ENCODE measurements around the gene HIGD1A. TPM values are rescaled to one million over a fixed set of nuclear protein-coding genes. Genes with fewer than 3 reads are reported as not detected.
A peak's percentile ranks its signal among the peaks of the same experiment; 100 is the strongest.

The HIGD1A gene
- total and polyA plus RNA-seq, 9 of the 15 experiments (the other 6 are each of a cell fraction or from before 2014, with no cell fraction given), result 165 to 1,185 (median 333) TPM

DNA sequence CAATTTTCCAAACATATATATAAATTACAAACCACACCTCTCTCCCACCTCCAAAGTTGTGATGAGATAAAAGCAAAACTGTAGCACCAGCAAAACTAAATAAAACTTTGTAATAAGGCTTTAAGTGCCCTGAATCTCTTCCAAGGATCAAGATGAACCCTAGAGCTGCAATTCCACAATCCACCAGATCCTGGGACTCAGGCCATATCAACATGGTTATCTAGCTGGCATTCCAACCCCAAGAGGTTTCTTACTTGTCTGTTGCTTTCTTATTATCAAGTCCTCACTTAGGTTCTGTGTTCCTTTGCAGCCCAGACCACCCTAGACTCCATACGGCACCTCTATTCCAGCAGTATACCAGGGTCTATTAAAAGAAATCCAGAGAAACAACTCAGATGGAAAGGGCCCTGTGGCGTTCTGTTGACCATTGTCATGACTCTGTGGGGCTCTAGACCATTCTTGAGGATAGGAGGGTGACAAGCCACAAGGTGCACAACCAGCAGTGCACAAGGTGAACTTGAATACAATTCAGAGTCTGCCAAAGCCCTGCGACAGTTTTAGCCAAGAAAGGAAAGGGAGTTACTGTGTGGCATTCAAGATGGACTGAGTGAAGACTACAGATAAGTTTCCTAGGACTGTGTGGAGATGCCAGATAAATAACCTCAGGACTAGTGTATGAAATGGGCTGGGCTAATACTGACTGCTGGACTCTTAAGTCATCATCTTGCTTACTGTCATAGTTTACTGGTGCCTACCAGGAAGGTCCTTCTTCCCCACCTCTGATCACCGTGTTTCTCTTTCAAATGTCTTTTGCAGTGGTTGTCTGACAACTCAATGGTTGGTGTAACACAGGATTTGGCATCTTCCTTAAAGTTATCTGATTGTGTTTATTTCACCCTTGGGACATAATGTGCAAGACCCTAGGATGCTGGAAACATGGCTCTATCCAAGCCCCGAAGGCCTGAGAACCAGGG lies 32.1 kb upstream of the HIGD1A start (continued):
- TF ChIP-seq, protein P1, sequence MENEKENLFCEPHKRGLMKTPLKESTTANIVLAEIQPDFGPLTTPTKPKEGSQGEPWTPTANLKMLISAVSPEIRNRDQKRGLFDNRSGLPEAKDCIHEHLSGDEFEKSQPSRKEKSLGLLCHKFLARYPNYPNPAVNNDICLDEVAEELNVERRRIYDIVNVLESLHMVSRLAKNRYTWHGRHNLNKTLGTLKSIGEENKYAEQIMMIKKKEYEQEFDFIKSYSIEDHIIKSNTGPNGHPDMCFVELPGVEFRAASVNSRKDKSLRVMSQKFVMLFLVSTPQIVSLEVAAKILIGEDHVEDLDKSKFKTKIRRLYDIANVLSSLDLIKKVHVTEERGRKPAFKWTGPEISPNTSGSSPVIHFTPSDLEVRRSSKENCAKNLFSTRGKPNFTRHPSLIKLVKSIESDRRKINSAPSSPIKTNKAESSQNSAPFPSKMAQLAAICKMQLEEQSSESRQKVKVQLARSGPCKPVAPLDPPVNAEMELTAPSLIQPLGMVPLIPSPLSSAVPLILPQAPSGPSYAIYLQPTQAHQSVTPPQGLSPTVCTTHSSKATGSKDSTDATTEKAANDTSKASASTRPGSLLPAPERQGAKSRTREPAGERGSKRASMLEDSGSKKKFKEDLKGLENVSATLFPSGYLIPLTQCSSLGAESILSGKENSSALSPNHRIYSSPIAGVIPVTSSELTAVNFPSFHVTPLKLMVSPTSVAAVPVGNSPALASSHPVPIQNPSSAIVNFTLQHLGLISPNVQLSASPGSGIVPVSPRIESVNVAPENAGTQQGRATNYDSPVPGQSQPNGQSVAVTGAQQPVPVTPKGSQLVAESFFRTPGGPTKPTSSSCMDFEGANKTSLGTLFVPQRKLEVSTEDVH (IDR thresholded peaks at IDR 0.05; ENCODE audit: low read depth, partially characterized antibody), result no peak
- TF ChIP-seq, protein P2, sequence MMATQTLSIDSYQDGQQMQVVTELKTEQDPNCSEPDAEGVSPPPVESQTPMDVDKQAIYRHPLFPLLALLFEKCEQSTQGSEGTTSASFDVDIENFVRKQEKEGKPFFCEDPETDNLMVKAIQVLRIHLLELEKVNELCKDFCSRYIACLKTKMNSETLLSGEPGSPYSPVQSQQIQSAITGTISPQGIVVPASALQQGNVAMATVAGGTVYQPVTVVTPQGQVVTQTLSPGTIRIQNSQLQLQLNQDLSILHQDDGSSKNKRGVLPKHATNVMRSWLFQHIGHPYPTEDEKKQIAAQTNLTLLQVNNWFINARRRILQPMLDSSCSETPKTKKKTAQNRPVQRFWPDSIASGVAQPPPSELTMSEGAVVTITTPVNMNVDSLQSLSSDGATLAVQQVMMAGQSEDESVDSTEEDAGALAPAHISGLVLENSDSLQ (IDR thresholded peaks at IDR 0.05), result peak; percentile 56; the same call in 1 of the 2 replicates
- peak; percentile 84 for TF ChIP-seq ZEB2 (IDR thresholded peaks at IDR 0.05)
- TF ChIP-seq FOXM1 (IDR thresholded peaks at IDR 0.05; ENCODE audit: low read depth), result peak; percentile 92
- no peak for TF ChIP-seq FOXM1 (CRISPR knock-in tag; IDR thresholded peaks at IDR 0.05; ENCODE audit: low read depth)
- TF ChIP-seq SMAD4 (CRISPR knock-in tag; conservative IDR thresholded peaks at IDR 0.05), result peak; percentile 90
- TF ChIP-seq, protein P3, sequence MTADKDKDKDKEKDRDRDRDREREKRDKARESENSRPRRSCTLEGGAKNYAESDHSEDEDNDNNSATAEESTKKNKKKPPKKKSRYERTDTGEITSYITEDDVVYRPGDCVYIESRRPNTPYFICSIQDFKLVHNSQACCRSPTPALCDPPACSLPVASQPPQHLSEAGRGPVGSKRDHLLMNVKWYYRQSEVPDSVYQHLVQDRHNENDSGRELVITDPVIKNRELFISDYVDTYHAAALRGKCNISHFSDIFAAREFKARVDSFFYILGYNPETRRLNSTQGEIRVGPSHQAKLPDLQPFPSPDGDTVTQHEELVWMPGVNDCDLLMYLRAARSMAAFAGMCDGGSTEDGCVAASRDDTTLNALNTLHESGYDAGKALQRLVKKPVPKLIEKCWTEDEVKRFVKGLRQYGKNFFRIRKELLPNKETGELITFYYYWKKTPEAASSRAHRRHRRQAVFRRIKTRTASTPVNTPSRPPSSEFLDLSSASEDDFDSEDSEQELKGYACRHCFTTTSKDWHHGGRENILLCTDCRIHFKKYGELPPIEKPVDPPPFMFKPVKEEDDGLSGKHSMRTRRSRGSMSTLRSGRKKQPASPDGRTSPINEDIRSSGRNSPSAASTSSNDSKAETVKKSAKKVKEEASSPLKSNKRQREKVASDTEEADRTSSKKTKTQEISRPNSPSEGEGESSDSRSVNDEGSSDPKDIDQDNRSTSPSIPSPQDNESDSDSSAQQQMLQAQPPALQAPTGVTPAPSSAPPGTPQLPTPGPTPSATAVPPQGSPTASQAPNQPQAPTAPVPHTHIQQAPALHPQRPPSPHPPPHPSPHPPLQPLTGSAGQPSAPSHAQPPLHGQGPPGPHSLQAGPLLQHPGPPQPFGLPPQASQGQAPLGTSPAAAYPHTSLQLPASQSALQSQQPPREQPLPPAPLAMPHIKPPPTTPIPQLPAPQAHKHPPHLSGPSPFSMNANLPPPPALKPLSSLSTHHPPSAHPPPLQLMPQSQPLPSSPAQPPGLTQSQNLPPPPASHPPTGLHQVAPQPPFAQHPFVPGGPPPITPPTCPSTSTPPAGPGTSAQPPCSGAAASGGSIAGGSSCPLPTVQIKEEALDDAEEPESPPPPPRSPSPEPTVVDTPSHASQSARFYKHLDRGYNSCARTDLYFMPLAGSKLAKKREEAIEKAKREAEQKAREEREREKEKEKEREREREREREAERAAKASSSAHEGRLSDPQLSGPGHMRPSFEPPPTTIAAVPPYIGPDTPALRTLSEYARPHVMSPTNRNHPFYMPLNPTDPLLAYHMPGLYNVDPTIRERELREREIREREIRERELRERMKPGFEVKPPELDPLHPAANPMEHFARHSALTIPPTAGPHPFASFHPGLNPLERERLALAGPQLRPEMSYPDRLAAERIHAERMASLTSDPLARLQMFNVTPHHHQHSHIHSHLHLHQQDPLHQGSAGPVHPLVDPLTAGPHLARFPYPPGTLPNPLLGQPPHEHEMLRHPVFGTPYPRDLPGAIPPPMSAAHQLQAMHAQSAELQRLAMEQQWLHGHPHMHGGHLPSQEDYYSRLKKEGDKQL (CRISPR knock-in tag; IDR thresholded peaks at IDR 0.05; ENCODE audit: borderline replicate concordance), result no peak
- no peak for TF ChIP-seq KLF1 (tag; IDR thresholded peaks at IDR 0.05)
- TF ChIP-seq MYNN (IDR thresholded peaks at IDR 0.05), result peak; percentile 98
- no peak for TF ChIP-seq MYNN (CRISPR knock-in tag; IDR thresholded peaks at IDR 0.05)
- TF ChIP-seq RBM17 (IDR thresholded peaks at IDR 0.05; ENCODE audit: borderline replicate concordance, low read depth, low read length), result no peak
- TF ChIP-seq, protein P4, sequence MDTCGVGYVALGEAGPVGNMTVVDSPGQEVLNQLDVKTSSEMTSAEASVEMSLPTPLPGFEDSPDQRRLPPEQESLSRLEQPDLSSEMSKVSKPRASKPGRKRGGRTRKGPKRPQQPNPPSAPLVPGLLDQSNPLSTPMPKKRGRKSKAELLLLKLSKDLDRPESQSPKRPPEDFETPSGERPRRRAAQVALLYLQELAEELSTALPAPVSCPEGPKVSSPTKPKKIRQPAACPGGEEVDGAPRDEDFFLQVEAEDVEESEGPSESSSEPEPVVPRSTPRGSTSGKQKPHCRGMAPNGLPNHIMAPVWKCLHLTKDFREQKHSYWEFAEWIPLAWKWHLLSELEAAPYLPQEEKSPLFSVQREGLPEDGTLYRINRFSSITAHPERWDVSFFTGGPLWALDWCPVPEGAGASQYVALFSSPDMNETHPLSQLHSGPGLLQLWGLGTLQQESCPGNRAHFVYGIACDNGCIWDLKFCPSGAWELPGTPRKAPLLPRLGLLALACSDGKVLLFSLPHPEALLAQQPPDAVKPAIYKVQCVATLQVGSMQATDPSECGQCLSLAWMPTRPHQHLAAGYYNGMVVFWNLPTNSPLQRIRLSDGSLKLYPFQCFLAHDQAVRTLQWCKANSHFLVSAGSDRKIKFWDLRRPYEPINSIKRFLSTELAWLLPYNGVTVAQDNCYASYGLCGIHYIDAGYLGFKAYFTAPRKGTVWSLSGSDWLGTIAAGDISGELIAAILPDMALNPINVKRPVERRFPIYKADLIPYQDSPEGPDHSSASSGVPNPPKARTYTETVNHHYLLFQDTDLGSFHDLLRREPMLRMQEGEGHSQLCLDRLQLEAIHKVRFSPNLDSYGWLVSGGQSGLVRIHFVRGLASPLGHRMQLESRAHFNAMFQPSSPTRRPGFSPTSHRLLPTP (IDR thresholded peaks at IDR 0.05; ENCODE audit: borderline replicate concordance, extremely low read depth, insufficient read length), result no peak
- no peak for TF ChIP-seq TAF7 (tag; IDR thresholded peaks at IDR 0.05)
- no peak for TF ChIP-seq PPARD (CRISPR knock-in tag; IDR thresholded peaks at IDR 0.05)
- TF ChIP-seq ZNF239 (CRISPR knock-in tag; IDR thresholded peaks at IDR 0.05), result peak; percentile 59
